ENCODE measurements around the gene PPP1R37. TPM values are rescaled to one million over a fixed set of nuclear protein-coding genes. Genes with fewer than 3 reads are reported as not detected.

PPP1R37 gene
- total and polyA plus RNA-seq, 2 donors (not counting 1 experiment from before 2014, with no cell fraction given) = 20.7 to 28.1 TPM

DNA sequence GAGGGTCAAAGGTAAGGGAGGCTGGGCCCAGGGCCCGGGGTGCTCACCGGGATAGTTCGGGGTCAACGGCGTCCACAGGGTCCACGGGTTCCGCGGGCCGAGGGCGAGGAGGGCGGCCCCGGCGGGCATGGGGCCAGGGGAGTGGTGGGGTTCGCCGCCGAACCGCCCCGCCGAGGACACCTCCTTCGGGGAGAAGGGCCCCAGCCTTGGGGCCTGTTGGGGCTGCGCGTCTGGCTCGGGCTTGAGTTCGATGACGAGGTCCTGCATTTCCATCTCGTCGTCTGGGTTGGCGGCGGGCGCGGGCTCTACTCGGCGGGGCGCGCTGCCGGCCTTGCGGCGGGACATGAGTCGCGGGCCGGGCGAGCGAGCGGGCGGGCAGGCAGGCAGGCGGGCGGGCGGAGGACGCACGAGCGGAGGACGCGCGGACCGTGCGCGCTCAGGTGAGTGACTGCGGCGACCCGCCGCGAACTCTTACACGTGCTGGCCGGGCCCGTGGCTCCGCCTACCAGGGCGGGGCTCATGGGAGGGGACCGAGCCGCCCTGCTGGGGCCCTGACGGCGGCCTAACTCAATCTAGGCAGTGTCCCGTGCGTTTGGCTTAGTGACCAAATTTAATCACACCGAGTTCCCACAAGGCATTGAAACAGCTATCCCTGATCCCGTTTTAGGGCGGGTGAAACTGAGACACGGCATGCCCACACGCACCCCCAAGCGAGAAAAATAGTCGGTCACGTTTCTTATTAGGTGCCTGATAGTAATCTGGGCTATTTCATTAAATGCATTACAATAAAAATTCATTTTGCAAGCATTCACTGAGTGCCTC, 16.7 kb upstream of the PPP1R37 start, which contains the start of gene ZNF296:
TSS of gene ZNF296 (minus strand) at position 450 of the 822 bp plus-strand sequence. CDS start at position 345, 105 bp downstream.
- Histone ChIP-seq H3K27ac (ENCODE audit: low read length in 2 of 2) (peak within 1 kb of the TSS; percentile 81 to 87), H3K4me1 (ENCODE audit: control insufficient read depth in 2 of 2, insufficient read depth in 2 of 2, low read length in 2 of 2) (peaks cover 42 to 64% of the 10 kb centered on the region in 2 donors), H3K79me2 (ENCODE audit: control insufficient read depth, insufficient read depth, low read length) (peaks cover 75% of the 10 kb centered on the region), H2AFZ (ENCODE audit: insufficient read depth, low read depth, low read length, poor library complexity, severe bottlenecking) (peak within 1 kb of the TSS; percentile 55), H3K4me3 (ENCODE audit: control extremely low read depth in 1 of 5, extremely low read depth in 1 of 5, insufficient read depth in 1 of 5, low read depth in 2 of 5, low read length in 4 of 5) (peak within 1 kb of the TSS; percentile 61 to 94 (median 93)), H3K9ac (ENCODE audit: low read length) (peak within 1 kb of the TSS; percentile 93), H3K9me3 (ENCODE audit: control extremely low read depth in 1 of 3, control insufficient read depth in 2 of 3, insufficient read depth in 1 of 3, low read length in 2 of 3) (no peaks in the 10 kb centered on the region), H3K27me3 (replicated peaks in 1 of 4; ENCODE audit: control extremely low read depth in 1 of 4, control insufficient read depth in 3 of 4, insufficient read depth in 4 of 4, low read length in 3 of 4) (no peaks in the 10 kb centered on the region), H3K36me3 (replicated peaks in 1 of 2; ENCODE audit: control extremely low read depth in 1 of 2, control insufficient read depth in 1 of 2, extremely low read depth in 1 of 2, insufficient read depth in 2 of 2, low read length in 1 of 2) (peaks cover 0 to 35% of the 10 kb centered on the region in 2 experiments), H4K20me1 (ENCODE audit: control insufficient read depth, insufficient read depth, low read length, poor library complexity, severe bottlenecking) (peaks cover 60% of the 10 kb centered on the region), H3K4me2 (replicated peaks; ENCODE audit: low read depth, low read length, poor library complexity, severe bottlenecking) (peak within 1 kb of the TSS; percentile 91)
- WGBS (ENCODE audit: insufficient coverage) = under 1% methylated on average over 74 of the region's 81 CpGs
- DNase-seq (peak; percentile 91), ATAC-seq (ENCODE audit: low read depth) (peak; percentile 48)
- Mint-ChIP-seq H3K27me3 (no peaks in the 10 kb centered on the region), H3K27ac (peak within 1 kb of the TSS; percentile 96), H3K9me3 (ENCODE audit: insufficient read depth) (no peaks in the 10 kb centered on the region), H3K4me3 (peak within 1 kb of the TSS; percentile 94), H3K4me1 (peaks cover 56% of the 10 kb centered on the region)
- intact Hi-C loops (cut with micrococcal nuclease) = loop anchor here (5.0 kb wide), 1 partner anchor 324 kb away; no protein-coding TSS in a partner anchor
- ChIA-PET POLR2A (interaction anchor here (0.5 to 1.8 kb wide), 4 partner anchors 16 to 124 kb away, joined by 3 to 19 read pairs (median 9); partner anchors contain the start of genes PPP1R37 and RELB), CTCF (interaction anchor here (0.6 to 1.9 kb wide), 5 partner anchors 24 to 87 kb away, joined by 3 to 7 read pairs (median 3); no protein-coding TSS in a partner anchor)
- no peak for TF ChIP-seq EZH2 (IDR thresholded peaks at IDR 0.05; ENCODE audit: borderline replicate concordance, insufficient read depth, low read depth, low read length, poor library complexity, severe bottlenecking)
- TF ChIP-seq, protein P1, sequence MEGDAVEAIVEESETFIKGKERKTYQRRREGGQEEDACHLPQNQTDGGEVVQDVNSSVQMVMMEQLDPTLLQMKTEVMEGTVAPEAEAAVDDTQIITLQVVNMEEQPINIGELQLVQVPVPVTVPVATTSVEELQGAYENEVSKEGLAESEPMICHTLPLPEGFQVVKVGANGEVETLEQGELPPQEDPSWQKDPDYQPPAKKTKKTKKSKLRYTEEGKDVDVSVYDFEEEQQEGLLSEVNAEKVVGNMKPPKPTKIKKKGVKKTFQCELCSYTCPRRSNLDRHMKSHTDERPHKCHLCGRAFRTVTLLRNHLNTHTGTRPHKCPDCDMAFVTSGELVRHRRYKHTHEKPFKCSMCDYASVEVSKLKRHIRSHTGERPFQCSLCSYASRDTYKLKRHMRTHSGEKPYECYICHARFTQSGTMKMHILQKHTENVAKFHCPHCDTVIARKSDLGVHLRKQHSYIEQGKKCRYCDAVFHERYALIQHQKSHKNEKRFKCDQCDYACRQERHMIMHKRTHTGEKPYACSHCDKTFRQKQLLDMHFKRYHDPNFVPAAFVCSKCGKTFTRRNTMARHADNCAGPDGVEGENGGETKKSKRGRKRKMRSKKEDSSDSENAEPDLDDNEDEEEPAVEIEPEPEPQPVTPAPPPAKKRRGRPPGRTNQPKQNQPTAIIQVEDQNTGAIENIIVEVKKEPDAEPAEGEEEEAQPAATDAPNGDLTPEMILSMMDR (IDR thresholded peaks at IDR 0.05) = no peak
